Testis (tissue), 3 donors: ENCODE measurements around the gene TMEM132A. TPM values are rescaled to one million over a fixed set of nuclear protein-coding genes. Genes with fewer than 3 reads are reported as not detected.

Experiments
- DNase-seq: peaks from one replicate; pipeline ENCODE4 v3.0.0-alpha.2; 2019
- H3K27ac ChIP-seq, 2 donors: fragments of 200-600 bp; sonication (generic); one replicate each; pipeline ENCODE4 v1.5.1; 2019
- H3K27me3 ChIP-seq: fragments of 200-600 bp; sonication (generic); one replicate; pipeline ENCODE4 v1.5.1; 2019
- H3K36me3 ChIP-seq: fragments of 200-600 bp; sonication (generic); one replicate; pipeline ENCODE4 v1.5.1; 2017; ENCODE audit warnings: low read depth; ENCODE audit errors: missing control alignments
- H3K4me1 ChIP-seq: fragments of 200-600 bp; sonication (generic); one replicate; pipeline ENCODE4 v1.5.1; 2019
- H3K4me3 ChIP-seq, 2 donors: fragments of 200-600 bp; sonication (generic); one replicate each; pipeline ENCODE4 v1.5.1; 2017 to 2019
- H3K9me3 ChIP-seq: fragments of 200-600 bp; sonication (generic); one replicate; pipeline ENCODE4 v1.5.1; 2017
- POLR2A ChIP-seq: fragments of 450-650 bp; IDR thresholded peaks from one replicate; pipeline ENCODE4 v1.6.1; 2017; ENCODE audit warnings: antibody characterized with exemption, mild to moderate bottlenecking, moderate library complexity
- WGBS, 2 donors: methylation state at CpG; one replicate each; pipeline ENCODE4 v1.1.5; 2018; 5-methylcytosine and 5-hydroxymethylcytosine counted together
- intact Hi-C: fragments of 100-400 bp; cut with DNase I; formaldehyde crosslinking; loops from one replicate; pipeline ENCODE4 v1.15.1; 2023; ENCODE audit warnings: low total_unique reads
- polyA plus RNA-seq: library from polyadenylated mRNA; stranded (reverse); fragments of 350-450 nt; fragmentation: Illumina TruSeq; extraction: RNeasy Lipid Tissue Mini Kit (QIAGEN cat#74804); gene quantifications from one replicate; pipeline ENCODE4 v1.2.3, GENCODE V29; 2014; ENCODE audit warnings: low read depth, low replicate concordance; ENCODE audit not compliant: insufficient read depth
- total RNA-seq, 2 donors: library from RNA; depleted of rRNA; stranded (reverse); fragments of >200 nt; gene quantifications; one replicate each; pipeline ENCODE4 v1.2.3, GENCODE V29; 2016
- TF ChIP-seq, protein P1 (sequence below), 3 experiments: fragments of 450-650 bp in 2 of 3; fragments of 200-600 bp in 1 of 3; sonication (generic) in 1 of 3; IDR thresholded peaks; one replicate each; pipeline ENCODE4 v1.5.1; 2016 to 2019; ENCODE audit warnings: antibody characterized with exemption in 3 of 3, mild to moderate bottlenecking in 2 of 3, moderate library complexity in 1 of 3

Gene TMEM132A
- total and polyA plus RNA-seq, 3 donors from 2014 or later, result 17.8 to 39.0 (median 21.7) TPM

- Histone ChIP-seq H3K36me3 (no peaks in the 10 kb centered on the region), H3K27ac (no peak overlapping the region), H3K4me3 (no peak overlapping the region), H3K4me1 (peaks cover 18% of the 10 kb centered on the region), H3K9me3 (no peaks in the 10 kb centered on the region), H3K27me3 (no peaks in the 10 kb centered on the region)
- TF ChIP-seq, protein P1, sequence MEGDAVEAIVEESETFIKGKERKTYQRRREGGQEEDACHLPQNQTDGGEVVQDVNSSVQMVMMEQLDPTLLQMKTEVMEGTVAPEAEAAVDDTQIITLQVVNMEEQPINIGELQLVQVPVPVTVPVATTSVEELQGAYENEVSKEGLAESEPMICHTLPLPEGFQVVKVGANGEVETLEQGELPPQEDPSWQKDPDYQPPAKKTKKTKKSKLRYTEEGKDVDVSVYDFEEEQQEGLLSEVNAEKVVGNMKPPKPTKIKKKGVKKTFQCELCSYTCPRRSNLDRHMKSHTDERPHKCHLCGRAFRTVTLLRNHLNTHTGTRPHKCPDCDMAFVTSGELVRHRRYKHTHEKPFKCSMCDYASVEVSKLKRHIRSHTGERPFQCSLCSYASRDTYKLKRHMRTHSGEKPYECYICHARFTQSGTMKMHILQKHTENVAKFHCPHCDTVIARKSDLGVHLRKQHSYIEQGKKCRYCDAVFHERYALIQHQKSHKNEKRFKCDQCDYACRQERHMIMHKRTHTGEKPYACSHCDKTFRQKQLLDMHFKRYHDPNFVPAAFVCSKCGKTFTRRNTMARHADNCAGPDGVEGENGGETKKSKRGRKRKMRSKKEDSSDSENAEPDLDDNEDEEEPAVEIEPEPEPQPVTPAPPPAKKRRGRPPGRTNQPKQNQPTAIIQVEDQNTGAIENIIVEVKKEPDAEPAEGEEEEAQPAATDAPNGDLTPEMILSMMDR (IDR thresholded peaks at IDR 0.05), result no peak
- TF ChIP-seq POLR2A, result no peak
- intact Hi-C loops, result no loop called here
- DNase-seq, result no peak
- WGBS, 2 donors, result 67 to 86% methylated on average over 6 to 23 of the region's 23 CpGs
Observed at GRCh38 chr11:60921777-60922335, 2.4 kb upstream of the TMEM132A start.

DNA sequence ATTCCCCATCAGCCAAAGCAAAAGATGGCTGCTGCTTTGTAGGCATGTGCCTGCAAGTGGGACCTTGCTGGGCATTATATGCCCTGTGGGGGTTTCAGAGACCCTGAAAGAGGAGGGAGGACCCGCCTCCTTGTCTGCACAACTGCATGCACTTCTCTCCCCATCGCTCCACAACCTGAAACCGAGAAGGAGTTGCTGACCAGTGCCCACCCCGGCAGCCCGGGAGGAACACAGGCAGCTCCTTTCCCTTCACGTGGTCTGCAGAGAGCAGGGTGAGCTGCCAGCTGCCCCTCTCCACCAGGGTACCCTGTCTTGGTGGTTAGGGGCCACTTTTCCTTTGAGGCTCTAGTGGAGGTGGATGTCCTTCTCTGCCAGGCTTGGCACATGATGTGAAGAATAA lies 1.4 kb upstream of the TMEM132A start:
- Histone ChIP-seq H3K9me3 (no peaks in the 10 kb centered on the region), H3K27me3 (no peaks in the 10 kb centered on the region), H3K27ac (no peak overlapping the region), H3K36me3 (no peaks in the 10 kb centered on the region), H3K4me1 (peaks cover 15% of the 10 kb centered on the region), H3K4me3 (no peak overlapping the region)
- no peak for DNase-seq
- WGBS, 2 donors, result 73 to 85% methylated on average over 6 of the region's 6 CpGs
- intact Hi-C loops, result no loop called here
- no peak for TF ChIP-seq POLR2A
- TF ChIP-seq, protein P1 (IDR thresholded peaks at IDR 0.05), result no peak

- intact Hi-C loops, result no loop called here
- no peak overlapping the region for H3K4me3 ChIP-seq
- H3K36me3 ChIP-seq, result no peaks in the 10 kb centered on the region
- H3K27me3 ChIP-seq, result no peaks in the 10 kb centered on the region
- DNase-seq, result no peak
- TF ChIP-seq, protein P1 (IDR thresholded peaks at IDR 0.05), result no peak
- TF ChIP-seq POLR2A, result no peak
- WGBS, 2 donors, result 69 to 70% methylated on average over 4 to 5 of the region's 5 CpGs
- H3K4me1 ChIP-seq, result peaks cover 15% of the 10 kb centered on the region
- no peaks in the 10 kb centered on the region for H3K9me3 ChIP-seq
- no peak overlapping the region for H3K27ac ChIP-seq
Observed at GRCh38 chr11:60923326-60923725, 934 bp upstream of the TMEM132A start.

- intact Hi-C loops, result no loop called here
- 21 to 35% methylated on average over 2 to 6 of the region's 6 CpGs for WGBS, 2 donors
- Histone ChIP-seq H3K9me3 (no peaks in the 10 kb centered on the region), H3K27ac (no peak overlapping the region), H3K36me3 (no peaks in the 10 kb centered on the region), H3K4me1 (peaks cover 15% of the 10 kb centered on the region), H3K4me3 (no peak overlapping the region), H3K27me3 (no peaks in the 10 kb centered on the region)
- DNase-seq, result no peak
- TF ChIP-seq, protein P1 (IDR thresholded peaks at IDR 0.05), result no peak
- no peak for TF ChIP-seq POLR2A
Observed at GRCh38 chr11:60923800-60924109, 505 bp upstream of the TMEM132A start.
